ENCODE measurements around the gene COX4I1. TPM values are rescaled to one million over a fixed set of nuclear protein-coding genes. Genes with fewer than 3 reads are reported as not detected.
"Not testable (repeated sequence)": the region's sequence is repeated elsewhere in the genome, so short reads cannot be mapped to it uniquely, and the experiment has no call there.

COX4I1 gene
- total RNA-seq, 2 donors from 2014 or later: 220 to 234 TPM

GRCh38 chr16:85810742-85811115, 11.2 kb downstream of the COX4I1 start:
- no peak for ATAC-seq (ENCODE audit: insufficient number of reproducible peaks, low FRiP score, low read depth)
- no peak for TF ChIP-seq CTCF (IDR thresholded peaks at IDR 0.05)
- H3K27ac ChIP-seq: no peak overlapping the region
- peaks cover 16% of the 10 kb centered on the region for H3K36me3 ChIP-seq
- H3K4me3 ChIP-seq: no peak overlapping the region
- no peaks in the 10 kb centered on the region for H3K27me3 ChIP-seq (replicated peaks; ENCODE audit: insufficient read depth)
- H3K9me3 ChIP-seq: no peaks in the 10 kb centered on the region
- H3K4me1 ChIP-seq (ENCODE audit: control insufficient read depth in 1 of 2, low read depth in 2 of 2): no peaks in the 10 kb centered on the region
- DNase-seq (ENCODE audit: low spot score): no peak

- ATAC-seq (ENCODE audit: insufficient number of reproducible peaks, low FRiP score, low read depth): no peak
- Histone ChIP-seq H3K9me3 (no peaks in the 10 kb centered on the region), H3K27me3 (replicated peaks; ENCODE audit: insufficient read depth) (no peaks in the 10 kb centered on the region), H3K27ac (no peak overlapping the region), H3K4me1 (ENCODE audit: control insufficient read depth in 1 of 2, low read depth in 2 of 2) (no peaks in the 10 kb centered on the region), H3K36me3 (peaks cover 1% of the 10 kb centered on the region), H3K4me3 (no peak overlapping the region)
- no peak for DNase-seq (ENCODE audit: low spot score)
- TF ChIP-seq CTCF (IDR thresholded peaks at IDR 0.05): no peak
Measured at GRCh38 chr16:85812031-85812807, 12.7 kb downstream of the COX4I1 start.

- H3K27ac ChIP-seq: no peak overlapping the region
- TF ChIP-seq CTCF (IDR thresholded peaks at IDR 0.05): no peak
- DNase-seq (ENCODE audit: low spot score): no peak
- no peak for ATAC-seq (ENCODE audit: insufficient number of reproducible peaks, low FRiP score, low read depth)
- H3K4me3 ChIP-seq: no peak overlapping the region
- H3K4me1 ChIP-seq (ENCODE audit: control insufficient read depth in 1 of 2, low read depth in 2 of 2): no peaks in the 10 kb centered on the region
- no peaks in the 10 kb centered on the region for H3K27me3 ChIP-seq (replicated peaks; ENCODE audit: insufficient read depth)
- no peaks in the 10 kb centered on the region for H3K9me3 ChIP-seq
- H3K36me3 ChIP-seq: no peaks in the 10 kb centered on the region
Measured at GRCh38 chr16:85812811-85813700, 13.6 kb downstream of the COX4I1 start.

GRCh38 chr16:85816159-85816558, 16.7 kb downstream of the COX4I1 start:
- DNase-seq (ENCODE audit: low spot score) (no peak), ATAC-seq (ENCODE audit: insufficient number of reproducible peaks, low FRiP score, low read depth) (no peak)
- Histone ChIP-seq H3K4me1 (ENCODE audit: control insufficient read depth in 1 of 2, low read depth in 2 of 2) (no peaks in the 10 kb centered on the region), H3K9me3 (no peaks in the 10 kb centered on the region), H3K36me3 (no peaks in the 10 kb centered on the region), H3K27me3 (replicated peaks; ENCODE audit: insufficient read depth) (peaks cover 5% of the 10 kb centered on the region), H3K4me3 (no peak overlapping the region), H3K27ac (no peak overlapping the region)
- no peak for TF ChIP-seq CTCF (IDR thresholded peaks at IDR 0.05)

- H3K27ac ChIP-seq; H3K36me3 ChIP-seq; H3K9me3 ChIP-seq; DNase-seq (ENCODE audit: low spot score); H3K4me1 ChIP-seq (ENCODE audit: control insufficient read depth in 1 of 2, low read depth in 2 of 2); ATAC-seq (ENCODE audit: insufficient number of reproducible peaks, low FRiP score, low read depth); H3K27me3 ChIP-seq (replicated peaks; ENCODE audit: insufficient read depth); H3K4me3 ChIP-seq: not testable (repeated sequence)
Measured at GRCh38 chr16:85817195-85817594, 17.7 kb downstream of the COX4I1 start.
